HS-5 (cell line): ENCODE measurements around the gene PRDM11.

Experiments
- DNase-seq: peaks from one replicate; pipeline ENCODE4 v3.0.0-alpha.2; 2012; ENCODE audit warnings: low read depth

The PRDM11 gene

GRCh38 chr11:45263773-45264172 lies 117.3 kb downstream of the PRDM11 start:
- no peak for DNase-seq

- peak; percentile 29 for DNase-seq
Measured at GRCh38 chr11:45264839-45265515, 118.5 kb downstream of the PRDM11 start.

- DNase-seq, result no peak
Measured at GRCh38 chr11:45265969-45266675, 119.7 kb downstream of the PRDM11 start.

- DNase-seq, result no peak
Measured at GRCh38 chr11:45266676-45267020, 120.2 kb downstream of the PRDM11 start.

GRCh38 chr11:45267052-45267451 lies 120.6 kb downstream of the PRDM11 start:
- no peak for DNase-seq

GRCh38 chr11:45267652-45268299 lies 121.3 kb downstream of the PRDM11 start:
- DNase-seq, result no peak

- no peak for DNase-seq
Measured at GRCh38 chr11:45269678-45270077, 123.2 kb downstream of the PRDM11 start.

GRCh38 chr11:45270946-45271716 lies 124.7 kb downstream of the PRDM11 start:
- no peak for DNase-seq

- DNase-seq, result no peak
Measured at GRCh38 chr11:45272701-45273100, 126.3 kb downstream of the PRDM11 start.

GRCh38 chr11:45273509-45273908 lies 127.1 kb downstream of the PRDM11 start:
- no peak for DNase-seq

GRCh38 chr11:45274206-45274605 lies 127.8 kb downstream of the PRDM11 start:
- no peak for DNase-seq

- DNase-seq, result no peak
Measured at GRCh38 chr11:45275828-45276227, 129.4 kb downstream of the PRDM11 start.

GRCh38 chr11:45278714-45279113 lies 132.3 kb downstream of the PRDM11 start:
- DNase-seq, result no peak

GRCh38 chr11:45279645-45280044 lies 133.2 kb downstream of the PRDM11 start:
- no peak for DNase-seq

GRCh38 chr11:45280449-45280848 lies 134.0 kb downstream of the PRDM11 start:
- DNase-seq, result no peak

- DNase-seq, result no peak
Measured at GRCh38 chr11:45282081-45282480, 135.6 kb downstream of the PRDM11 start.
